Uterus (tissue), 4 donors: ENCODE measurements around the gene DPH6. TPM values are rescaled to one million over a fixed set of nuclear protein-coding genes. Genes with fewer than 3 reads are reported as not detected.

Experiments
- DNase-seq, 2 donors: peaks; one replicate each; pipeline ENCODE4 v3.0.0-alpha.2; 2019 to 2020
- H3K27ac ChIP-seq, 2 donors: fragments of 200-600 bp; sonication (generic); 1 replicate in 1 of 2; 2 replicates in 1 of 2; pipeline ENCODE4 v1.5.1; 2016 to 2018
- H3K27me3 ChIP-seq, 2 donors: fragments of 200-600 bp; sonication (generic); one replicate each; pipeline ENCODE4 v1.5.1; 2018 to 2019; ENCODE audit warnings: control low read depth in 1 of 2
- H3K36me3 ChIP-seq, 2 donors: fragments of 200-600 bp; sonication (generic); one replicate each; pipeline ENCODE4 v1.5.1; 2019; ENCODE audit warnings: control low read depth in 1 of 2
- H3K4me1 ChIP-seq, 2 donors: fragments of 200-600 bp; sonication (generic); one replicate each; pipeline ENCODE4 v1.5.1; 2018 to 2019; ENCODE audit warnings: control low read depth in 1 of 2
- H3K4me3 ChIP-seq, 2 donors: fragments of 200-600 bp; sonication (generic); 1 replicate in 1 of 2; 2 replicates in 1 of 2; pipeline ENCODE4 v1.5.1; 2018 to 2019; ENCODE audit warnings: mild to moderate bottlenecking in 1 of 2
- H3K9me3 ChIP-seq, 2 donors: fragments of 200-600 bp; sonication (generic); one replicate each; pipeline ENCODE4 v1.5.1; 2019; ENCODE audit warnings: control low read depth in 1 of 2
- CTCF ChIP-seq, 4 experiments: fragments of 200-600 bp in 2 of 4; fragments of 450-650 bp in 2 of 4; sonication (generic) in 2 of 4; IDR thresholded peaks; one replicate each; pipeline ENCODE4 v1.5.1; 2016 to 2019; ENCODE audit warnings: antibody characterized with exemption in 4 of 4, mild to moderate bottlenecking in 2 of 4, moderate library complexity in 1 of 4
- POLR2A ChIP-seq, 2 donors: fragments of 450-650 bp; IDR thresholded peaks; one replicate each; pipeline ENCODE4 v1.6.1; 2016; ENCODE audit warnings: antibody characterized with exemption in 2 of 2, mild to moderate bottlenecking in 1 of 2, moderate library complexity in 1 of 2
- intact Hi-C: fragments of 100-400 bp; cut with DNase I; formaldehyde crosslinking; loops from one replicate; pipeline ENCODE4 v1.15.1; 2023; ENCODE audit warnings: low total_unique reads
- microRNA-seq: library from miRNA; unstranded; fragments of <30 nt; microRNA quantifications from one replicate; pipeline ENCODE4, GENCODE V29; 2016; ENCODE audit warnings: borderline microRNAs expressed, borderline replicate concordance
- small RNA-seq: library from RNA; depleted of rRNA; stranded (forward); fragments of <200 nt; gene quantifications from one replicate; pipeline ENCODE3, GENCODE V24; 2016
- total RNA-seq, 4 donors: library from RNA; depleted of rRNA in 3 of 4; stranded (reverse); fragments of >200 nt in 3 of 4; gene quantifications; one replicate each; pipeline versions ENCODE4 v1.1.0 to v1.2.4, GENCODE V29; 2014 to 2023
- donor health status: DM: yes; HTN: yes; CAD: no.

The DPH6 gene
- total RNA-seq, 4 donors from 2014 or later: 19.0 to 169 (median 36.2) TPM

- no peaks in the 10 kb centered on the region for H3K4me1 ChIP-seq
- TF ChIP-seq CTCF (IDR thresholded peaks at IDR 0.05): no peak
- TF ChIP-seq POLR2A (IDR thresholded peaks at IDR 0.05): no peak
- no peak overlapping the region for H3K27ac ChIP-seq
- no peaks in the 10 kb centered on the region for H3K27me3 ChIP-seq
- DNase-seq: no peak
- intact Hi-C loops: no loop called here
- no peaks in the 10 kb centered on the region for H3K36me3 ChIP-seq
- H3K4me3 ChIP-seq: no peak overlapping the region
- H3K9me3 ChIP-seq: no peaks in the 10 kb centered on the region
These were observed 220.5 kb downstream of the DPH6 start for GRCh38 chr15:35325374-35325941.

- no peaks in the 10 kb centered on the region for H3K4me1 ChIP-seq
- intact Hi-C loops: no loop called here
- no peak for DNase-seq
These were observed 222.8 kb downstream of the DPH6 start for GRCh38 chr15:35323141-35323540.

GRCh38 chr15:35321926-35322325 lies 224.0 kb downstream of the DPH6 start:
- H3K4me3 ChIP-seq: no peak overlapping the region
- DNase-seq: no peak
- H3K27me3 ChIP-seq: no peaks in the 10 kb centered on the region

More at GRCh38 chr15:35323141-35323540, 222.8 kb downstream of the DPH6 start:
- H3K4me3 ChIP-seq: no peak overlapping the region
- no peaks in the 10 kb centered on the region for H3K36me3 ChIP-seq
- no peaks in the 10 kb centered on the region for H3K27me3 ChIP-seq
- no peaks in the 10 kb centered on the region for H3K9me3 ChIP-seq
- TF ChIP-seq POLR2A (IDR thresholded peaks at IDR 0.05): no peak
- TF ChIP-seq CTCF (IDR thresholded peaks at IDR 0.05): no peak
- H3K27ac ChIP-seq: no peak overlapping the region

GRCh38 chr15:35320911-35321310 lies 225.1 kb downstream of the DPH6 start:
- H3K4me3 ChIP-seq: no peak overlapping the region
- DNase-seq: no peak
- H3K36me3 ChIP-seq: no peaks in the 10 kb centered on the region
- no peaks in the 10 kb centered on the region for H3K4me1 ChIP-seq
- H3K27me3 ChIP-seq: no peaks in the 10 kb centered on the region
- H3K27ac ChIP-seq: no peak overlapping the region
- H3K9me3 ChIP-seq: no peaks in the 10 kb centered on the region
- no peak for TF ChIP-seq POLR2A (IDR thresholded peaks at IDR 0.05)
- intact Hi-C loops: no loop called here

More at GRCh38 chr15:35321926-35322325, 224.0 kb downstream of the DPH6 start:
- no peak overlapping the region for H3K27ac ChIP-seq
- H3K4me1 ChIP-seq: no peaks in the 10 kb centered on the region
- H3K9me3 ChIP-seq: no peaks in the 10 kb centered on the region
- no peak for TF ChIP-seq POLR2A (IDR thresholded peaks at IDR 0.05)
- TF ChIP-seq CTCF (IDR thresholded peaks at IDR 0.05): no peak
- intact Hi-C loops: no loop called here
- no peaks in the 10 kb centered on the region for H3K36me3 ChIP-seq

Small RNA genes lying within 50 kb of the gene (microRNA-seq; reads per million reads assigned to microRNA genes)
- gene MIR3942: not detected

Small RNA genes lying within 50 kb of the gene (small RNA-seq; reads per million reads assigned to genes)
- gene AC019288.1 (not detected), gene MIR3942 (not detected)
